Transverse colon (tissue), 4 donors: ENCODE measurements around the gene LRRC7.
"Not testable (repeated sequence)": the region's sequence is repeated elsewhere in the genome, so short reads cannot be mapped to it uniquely, and the experiment has no call there.

ENCODE experiments used
- CTCF ChIP-seq, 5 experiments: fragments of 200-600 bp in 3 of 5; fragments of 450-650 bp in 2 of 5; sonication (generic) in 3 of 5; IDR thresholded peaks; 1 replicate in 2 of 5; 2 replicates in 3 of 5; pipeline ENCODE4 v1.5.1; 2016 to 2017; ENCODE audit warnings: antibody characterized with exemption in 5 of 5, inconsistent platforms in 3 of 5, mild to moderate bottlenecking in 2 of 5, moderate library complexity in 1 of 5
- EP300 ChIP-seq: sonication (generic); formaldehyde crosslinking; IDR thresholded peaks from one replicate; pipeline ENCODE4 v1.6.1; 2017; ENCODE audit warnings: antibody characterized with exemption, low read depth
- POLR2A ChIP-seq: fragments of 450-650 bp; IDR thresholded peaks from one replicate; pipeline ENCODE4 v1.6.1; 2016; ENCODE audit warnings: antibody characterized with exemption, mild to moderate bottlenecking, moderate library complexity
- POLR2AphosphoS5 ChIP-seq, 3 donors: sonication (generic); formaldehyde crosslinking; IDR thresholded peaks; one replicate each; pipeline ENCODE4 v1.6.1; 2016; ENCODE audit warnings: antibody characterized with exemption in 3 of 3

GRCh38 chr1:70045581-70045980 lies 477.9 kb downstream of the LRRC7 start:
- not testable (repeated sequence) for TF ChIP-seq CTCF (IDR thresholded peaks at IDR 0.05); EP300; POLR2A; POLR2AphosphoS5 (IDR thresholded peaks at IDR 0.05)
